HepG2 (cell line): ENCODE measurements around the gene PRPSAP1. TPM values are rescaled to one million over a fixed set of nuclear protein-coding genes. Genes with fewer than 3 reads are reported as not detected.

ENCODE experiments used
- CHD4 ChIP-seq: fragments of 200-600 bp; sonication (generic); IDR thresholded peaks from 2 replicates; pipeline ENCODE4 v1.7.0; 2017; ENCODE audit warnings: mild to moderate bottlenecking, low read length, borderline replicate concordance
- JUN ChIP-seq: sonication (generic); formaldehyde crosslinking; IDR thresholded peaks from 2 replicates; pipeline ENCODE4 v1.4.0; 2020; ENCODE audit warnings: mild to moderate bottlenecking, missing genetic modification reagents
- MAFF ChIP-seq: IDR thresholded peaks from 2 replicates; pipeline ENCODE4 v1.6.1; 2011; ENCODE audit warnings: low read depth, low read length, improper control_type of control experiment
- MED8 ChIP-seq: sonication (generic); formaldehyde crosslinking; IDR thresholded peaks from 2 replicates; pipeline ENCODE4 v1.8.1; 2023; ENCODE audit warnings: mild to moderate bottlenecking, missing genetic modification reagents; ENCODE audit not compliant: insufficient replicate concordance
- NKX3-1 ChIP-seq: sonication (generic); formaldehyde crosslinking; IDR thresholded peaks from 2 replicates; pipeline ENCODE4 v1.5.0; 2020; ENCODE audit warnings: missing genetic modification reagents
- RARA ChIP-seq: IDR thresholded peaks from 2 replicates; pipeline ENCODE4 v1.6.1; 2016; ENCODE audit warnings: missing genetic modification reagents, missing compliant biosample characterization
- RBM22 ChIP-seq: fragments of 200-400 bp; formaldehyde crosslinking; optimal IDR thresholded peaks from 2 replicates; pipeline ENCODE3; 2017; ENCODE audit warnings: mild to moderate bottlenecking, low read length, moderate library complexity
- YEATS4 ChIP-seq: sonication (generic); formaldehyde crosslinking; IDR thresholded peaks from 2 replicates; pipeline ENCODE4 v1.4.0; 2020; ENCODE audit warnings: missing genetic modification reagents, borderline replicate concordance
- ZFP1 ChIP-seq: IDR thresholded peaks from 2 replicates; pipeline ENCODE4 v1.6.1; 2016
- ZNF619 ChIP-seq: sonication (generic); formaldehyde crosslinking; IDR thresholded peaks from 2 replicates; pipeline ENCODE4 v1.4.0; 2020; ENCODE audit warnings: mild to moderate bottlenecking, missing genetic modification reagents
- ZNF761 ChIP-seq: sonication (generic); formaldehyde crosslinking; conservative IDR thresholded peaks from 2 replicates; pipeline ENCODE4 v1.4.0; 2020; ENCODE audit warnings: mild to moderate bottlenecking, missing genetic modification reagents
- ZNF83 ChIP-seq: sonication (generic); formaldehyde crosslinking; IDR thresholded peaks from 2 replicates; pipeline ENCODE4 v1.4.0; 2020; ENCODE audit warnings: missing genetic modification reagents, mild to moderate bottlenecking, borderline replicate concordance
- polyA plus RNA-seq, 8 experiments: library from polyadenylated mRNA; depleted of rRNA in 3 of 8; stranded (reverse) in 7 of 8; unstranded in 1 of 8; fragments of >200 nt; fragmentation: Illumina TruSeq in 4 of 8; extraction: Trizol in 4 of 8; gene quantifications; 2 replicates each; pipeline versions ENCODE4 v1.2.1 to v1.2.3, GENCODE V29; 2011 to 2016; ENCODE audit warnings: low read depth in 4 of 8, missing spikeins in 1 of 8, mixed read lengths in 1 of 8; ENCODE audit not compliant: insufficient read depth in 1 of 8
- total RNA-seq, 5 experiments: library from RNA; depleted of rRNA; stranded (reverse); fragments of >200 nt; fragmentation: Illumina TruSeq; extraction: Trizol; gene quantifications; 2 replicates each; pipeline ENCODE4 v1.2.3, GENCODE V29; 2016; ENCODE audit warnings: low read depth in 1 of 5
- TF ChIP-seq, protein P1 (sequence below): IDR thresholded peaks from 2 replicates; pipeline ENCODE4 v1.6.1; 2016; ENCODE audit warnings: low read depth
- TF ChIP-seq, protein P2 (sequence below): sonication (generic); formaldehyde crosslinking; IDR thresholded peaks from 2 replicates; pipeline ENCODE4 v1.5.0; 2020; ENCODE audit warnings: missing genetic modification reagents
- TF ChIP-seq, protein P3 (sequence below): sonication (generic); formaldehyde crosslinking; conservative IDR thresholded peaks from 2 replicates; pipeline ENCODE4 v1.4.0; 2020; ENCODE audit warnings: missing genetic modification reagents
- TF ChIP-seq, protein P4 (sequence below): sonication (generic); formaldehyde crosslinking; IDR thresholded peaks from 2 replicates; pipeline ENCODE4 v1.4.0; 2020; ENCODE audit warnings: low read depth, mild to moderate bottlenecking, missing genetic modification reagents
- TF ChIP-seq, protein P5 (sequence below): conservative IDR thresholded peaks from 2 replicates; pipeline ENCODE4 v1.6.1; 2018; ENCODE audit warnings: missing genetic modification reagents
- TF ChIP-seq, protein P6 (sequence below): sonication (generic); formaldehyde crosslinking; IDR thresholded peaks from 2 replicates; pipeline ENCODE4 v1.4.0; 2020; ENCODE audit warnings: missing genetic modification reagents

Gene PRPSAP1
- total and polyA plus RNA-seq, 2 of the 13 experiments (the other 11 are each of a cell fraction or from before 2014, with no cell fraction given) = 91.1 to 314 TPM

DNA sequence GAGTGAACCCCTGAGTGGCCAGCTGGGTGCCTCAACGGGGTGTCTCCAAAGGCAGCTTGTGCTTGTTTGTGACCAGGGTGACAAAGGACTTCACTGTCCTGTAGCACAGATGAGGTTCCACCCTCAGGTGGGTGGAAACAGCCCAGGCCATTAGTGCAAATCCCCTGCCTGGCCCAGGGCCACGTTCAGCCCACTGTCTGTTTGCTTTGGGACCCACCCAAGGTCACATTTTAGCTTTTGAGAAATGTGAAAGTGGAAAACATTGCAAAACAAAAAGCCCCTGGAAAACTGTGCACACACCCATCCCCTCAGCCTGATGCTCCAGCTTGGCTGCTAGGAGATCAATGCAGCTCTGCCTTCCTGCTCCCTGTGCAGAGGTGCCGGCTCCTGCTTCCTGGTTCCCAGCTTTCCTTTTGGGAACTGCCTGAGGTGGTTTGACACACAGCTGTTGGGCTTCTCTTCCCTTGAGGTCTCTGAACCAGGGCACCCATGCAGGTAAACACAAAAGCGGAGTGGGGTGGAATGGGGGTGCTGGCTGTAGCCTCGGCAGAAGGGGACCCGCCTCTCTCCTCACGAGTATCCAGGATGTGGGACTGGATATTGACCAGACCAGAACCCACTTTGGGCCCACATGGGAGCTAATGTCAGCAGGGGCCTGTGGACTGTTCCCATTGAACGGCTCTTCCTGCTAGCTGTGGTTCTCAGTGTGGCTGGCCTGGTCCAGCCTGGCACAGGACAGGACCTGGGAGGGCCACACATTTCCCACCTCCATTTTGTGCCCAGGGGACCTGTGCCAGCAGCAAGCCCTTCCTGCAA, 22.8 kb upstream of the PRPSAP1 start (continued):
- TF ChIP-seq, protein P1, sequence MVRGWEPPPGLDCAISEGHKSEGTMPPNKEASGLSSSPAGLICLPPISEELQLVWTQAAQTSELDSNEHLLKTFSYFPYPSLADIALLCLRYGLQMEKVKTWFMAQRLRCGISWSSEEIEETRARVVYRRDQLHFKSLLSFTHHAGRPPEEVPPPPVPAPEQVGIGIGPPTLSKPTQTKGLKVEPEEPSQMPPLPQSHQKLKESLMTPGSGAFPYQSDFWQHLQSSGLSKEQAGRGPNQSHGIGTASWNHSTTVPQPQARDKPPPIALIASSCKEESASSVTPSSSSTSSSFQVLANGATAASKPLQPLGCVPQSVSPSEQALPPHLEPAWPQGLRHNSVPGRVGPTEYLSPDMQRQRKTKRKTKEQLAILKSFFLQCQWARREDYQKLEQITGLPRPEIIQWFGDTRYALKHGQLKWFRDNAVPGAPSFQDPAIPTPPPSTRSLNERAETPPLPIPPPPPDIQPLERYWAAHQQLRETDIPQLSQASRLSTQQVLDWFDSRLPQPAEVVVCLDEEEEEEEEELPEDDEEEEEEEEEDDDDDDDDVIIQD (CRISPR knock-in tag) = peak; percentile 55; the same call in 1 of the 2 replicates
- no peak for TF ChIP-seq MAFF
- TF ChIP-seq, protein P2, sequence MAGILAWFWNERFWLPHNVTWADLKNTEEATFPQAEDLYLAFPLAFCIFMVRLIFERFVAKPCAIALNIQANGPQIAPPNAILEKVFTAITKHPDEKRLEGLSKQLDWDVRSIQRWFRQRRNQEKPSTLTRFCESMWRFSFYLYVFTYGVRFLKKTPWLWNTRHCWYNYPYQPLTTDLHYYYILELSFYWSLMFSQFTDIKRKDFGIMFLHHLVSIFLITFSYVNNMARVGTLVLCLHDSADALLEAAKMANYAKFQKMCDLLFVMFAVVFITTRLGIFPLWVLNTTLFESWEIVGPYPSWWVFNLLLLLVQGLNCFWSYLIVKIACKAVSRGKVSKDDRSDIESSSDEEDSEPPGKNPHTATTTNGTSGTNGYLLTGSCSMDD = no peak
- TF ChIP-seq ZNF83 (CRISPR knock-in tag) = 0 out of 2 replicates have a peak, but pooled peaks have one; percentile 23
- no peak for TF ChIP-seq ZNF619 (CRISPR knock-in tag)
- TF ChIP-seq ZFP1 (CRISPR knock-in tag) = peak; percentile 91; the same call in 1 of the 2 replicates
- no peak for TF ChIP-seq JUN
- TF ChIP-seq, protein P3, sequence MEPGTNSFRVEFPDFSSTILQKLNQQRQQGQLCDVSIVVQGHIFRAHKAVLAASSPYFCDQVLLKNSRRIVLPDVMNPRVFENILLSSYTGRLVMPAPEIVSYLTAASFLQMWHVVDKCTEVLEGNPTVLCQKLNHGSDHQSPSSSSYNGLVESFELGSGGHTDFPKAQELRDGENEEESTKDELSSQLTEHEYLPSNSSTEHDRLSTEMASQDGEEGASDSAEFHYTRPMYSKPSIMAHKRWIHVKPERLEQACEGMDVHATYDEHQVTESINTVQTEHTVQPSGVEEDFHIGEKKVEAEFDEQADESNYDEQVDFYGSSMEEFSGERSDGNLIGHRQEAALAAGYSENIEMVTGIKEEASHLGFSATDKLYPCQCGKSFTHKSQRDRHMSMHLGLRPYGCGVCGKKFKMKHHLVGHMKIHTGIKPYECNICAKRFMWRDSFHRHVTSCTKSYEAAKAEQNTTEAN (CRISPR knock-in tag) = peak; percentile 100
- peak; percentile 57; the same call in 1 of the 2 replicates for TF ChIP-seq ZNF761
- TF ChIP-seq, protein P4, sequence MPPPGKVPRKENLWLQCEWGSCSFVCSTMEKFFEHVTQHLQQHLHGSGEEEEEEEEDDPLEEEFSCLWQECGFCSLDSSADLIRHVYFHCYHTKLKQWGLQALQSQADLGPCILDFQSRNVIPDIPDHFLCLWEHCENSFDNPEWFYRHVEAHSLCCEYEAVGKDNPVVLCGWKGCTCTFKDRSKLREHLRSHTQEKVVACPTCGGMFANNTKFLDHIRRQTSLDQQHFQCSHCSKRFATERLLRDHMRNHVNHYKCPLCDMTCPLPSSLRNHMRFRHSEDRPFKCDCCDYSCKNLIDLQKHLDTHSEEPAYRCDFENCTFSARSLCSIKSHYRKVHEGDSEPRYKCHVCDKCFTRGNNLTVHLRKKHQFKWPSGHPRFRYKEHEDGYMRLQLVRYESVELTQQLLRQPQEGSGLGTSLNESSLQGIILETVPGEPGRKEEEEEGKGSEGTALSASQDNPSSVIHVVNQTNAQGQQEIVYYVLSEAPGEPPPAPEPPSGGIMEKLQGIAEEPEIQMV (CRISPR knock-in tag) = peak; percentile 63; the same call in 1 of the 2 replicates
- TF ChIP-seq, protein P5, sequence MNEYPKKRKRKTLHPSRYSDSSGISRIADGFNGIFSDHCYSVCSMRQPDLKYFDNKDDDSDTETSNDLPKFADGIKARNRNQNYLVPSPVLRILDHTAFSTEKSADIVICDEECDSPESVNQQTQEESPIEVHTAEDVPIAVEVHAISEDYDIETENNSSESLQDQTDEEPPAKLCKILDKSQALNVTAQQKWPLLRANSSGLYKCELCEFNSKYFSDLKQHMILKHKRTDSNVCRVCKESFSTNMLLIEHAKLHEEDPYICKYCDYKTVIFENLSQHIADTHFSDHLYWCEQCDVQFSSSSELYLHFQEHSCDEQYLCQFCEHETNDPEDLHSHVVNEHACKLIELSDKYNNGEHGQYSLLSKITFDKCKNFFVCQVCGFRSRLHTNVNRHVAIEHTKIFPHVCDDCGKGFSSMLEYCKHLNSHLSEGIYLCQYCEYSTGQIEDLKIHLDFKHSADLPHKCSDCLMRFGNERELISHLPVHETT (CRISPR knock-in tag) = no peak
- no peak; the same call in 1 of the 2 replicates for TF ChIP-seq CHD4
- TF ChIP-seq, protein P6, sequence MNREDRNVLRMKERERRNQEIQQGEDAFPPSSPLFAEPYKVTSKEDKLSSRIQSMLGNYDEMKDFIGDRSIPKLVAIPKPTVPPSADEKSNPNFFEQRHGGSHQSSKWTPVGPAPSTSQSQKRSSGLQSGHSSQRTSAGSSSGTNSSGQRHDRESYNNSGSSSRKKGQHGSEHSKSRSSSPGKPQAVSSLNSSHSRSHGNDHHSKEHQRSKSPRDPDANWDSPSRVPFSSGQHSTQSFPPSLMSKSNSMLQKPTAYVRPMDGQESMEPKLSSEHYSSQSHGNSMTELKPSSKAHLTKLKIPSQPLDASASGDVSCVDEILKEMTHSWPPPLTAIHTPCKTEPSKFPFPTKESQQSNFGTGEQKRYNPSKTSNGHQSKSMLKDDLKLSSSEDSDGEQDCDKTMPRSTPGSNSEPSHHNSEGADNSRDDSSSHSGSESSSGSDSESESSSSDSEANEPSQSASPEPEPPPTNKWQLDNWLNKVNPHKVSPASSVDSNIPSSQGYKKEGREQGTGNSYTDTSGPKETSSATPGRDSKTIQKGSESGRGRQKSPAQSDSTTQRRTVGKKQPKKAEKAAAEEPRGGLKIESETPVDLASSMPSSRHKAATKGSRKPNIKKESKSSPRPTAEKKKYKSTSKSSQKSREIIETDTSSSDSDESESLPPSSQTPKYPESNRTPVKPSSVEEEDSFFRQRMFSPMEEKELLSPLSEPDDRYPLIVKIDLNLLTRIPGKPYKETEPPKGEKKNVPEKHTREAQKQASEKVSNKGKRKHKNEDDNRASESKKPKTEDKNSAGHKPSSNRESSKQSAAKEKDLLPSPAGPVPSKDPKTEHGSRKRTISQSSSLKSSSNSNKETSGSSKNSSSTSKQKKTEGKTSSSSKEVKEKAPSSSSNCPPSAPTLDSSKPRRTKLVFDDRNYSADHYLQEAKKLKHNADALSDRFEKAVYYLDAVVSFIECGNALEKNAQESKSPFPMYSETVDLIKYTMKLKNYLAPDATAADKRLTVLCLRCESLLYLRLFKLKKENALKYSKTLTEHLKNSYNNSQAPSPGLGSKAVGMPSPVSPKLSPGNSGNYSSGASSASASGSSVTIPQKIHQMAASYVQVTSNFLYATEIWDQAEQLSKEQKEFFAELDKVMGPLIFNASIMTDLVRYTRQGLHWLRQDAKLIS (CRISPR knock-in tag) = no peak; the same call in 1 of the 2 replicates
- peak; percentile 97 for TF ChIP-seq RBM22
- TF ChIP-seq NKX3-1 (CRISPR knock-in tag) = peak; percentile 78
- TF ChIP-seq YEATS4 (CRISPR knock-in tag) = peak; percentile 54
- TF ChIP-seq MED8 (CRISPR knock-in tag) = peak; percentile 94
- peak; percentile 84 for TF ChIP-seq RARA (CRISPR knock-in tag)
